ENCODE results near the gene FAM241B.

GRCh38 chr10:69614130-69614529, 15.9 kb upstream of the FAM241B start:
- TF ChIP-seq, protein P1, sequence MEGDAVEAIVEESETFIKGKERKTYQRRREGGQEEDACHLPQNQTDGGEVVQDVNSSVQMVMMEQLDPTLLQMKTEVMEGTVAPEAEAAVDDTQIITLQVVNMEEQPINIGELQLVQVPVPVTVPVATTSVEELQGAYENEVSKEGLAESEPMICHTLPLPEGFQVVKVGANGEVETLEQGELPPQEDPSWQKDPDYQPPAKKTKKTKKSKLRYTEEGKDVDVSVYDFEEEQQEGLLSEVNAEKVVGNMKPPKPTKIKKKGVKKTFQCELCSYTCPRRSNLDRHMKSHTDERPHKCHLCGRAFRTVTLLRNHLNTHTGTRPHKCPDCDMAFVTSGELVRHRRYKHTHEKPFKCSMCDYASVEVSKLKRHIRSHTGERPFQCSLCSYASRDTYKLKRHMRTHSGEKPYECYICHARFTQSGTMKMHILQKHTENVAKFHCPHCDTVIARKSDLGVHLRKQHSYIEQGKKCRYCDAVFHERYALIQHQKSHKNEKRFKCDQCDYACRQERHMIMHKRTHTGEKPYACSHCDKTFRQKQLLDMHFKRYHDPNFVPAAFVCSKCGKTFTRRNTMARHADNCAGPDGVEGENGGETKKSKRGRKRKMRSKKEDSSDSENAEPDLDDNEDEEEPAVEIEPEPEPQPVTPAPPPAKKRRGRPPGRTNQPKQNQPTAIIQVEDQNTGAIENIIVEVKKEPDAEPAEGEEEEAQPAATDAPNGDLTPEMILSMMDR (IDR thresholded peaks at IDR 0.05; ENCODE audit: low read length) = no peak
- TF ChIP-seq EZH2 (optimal IDR thresholded peaks at IDR 0.05; ENCODE audit: low read depth, low read length) (no peak), EZH2phosphoT487 (IDR thresholded peaks at IDR 0.05; ENCODE audit: low read length) (no peak)

Data from MM.1S (cell line).